Stimulated activated CD4-positive, alpha-beta T cell treated with anti-CD3 and anti-CD28 coated beads, Interleukin-2, amount 100 ng/mL, for 24 hours (primary cell): Measurements from ENCODE around the gene PHACTR3.

Source experiments
- DNase-seq, 2 donors: peaks; one replicate each; pipeline ENCODE4 v3.0.0-alpha.2; 2020

PHACTR3 gene

DNA sequence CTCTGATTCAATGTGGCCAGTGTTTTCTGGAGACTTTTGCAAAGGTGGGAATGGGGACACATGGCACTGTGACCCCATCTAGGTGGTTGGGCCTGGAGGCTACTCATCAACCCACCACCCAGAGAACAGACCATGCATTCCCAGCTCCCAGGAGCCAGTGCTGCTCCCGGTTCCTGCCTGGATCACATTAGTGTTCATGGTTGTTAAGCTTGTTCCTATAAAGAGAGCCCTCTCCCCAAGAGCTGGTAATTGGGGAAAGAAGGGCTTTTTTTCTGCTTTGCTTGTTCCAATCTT is 102.0 kb downstream of the PHACTR3 start:
- DNase-seq, result no peak

DNA sequence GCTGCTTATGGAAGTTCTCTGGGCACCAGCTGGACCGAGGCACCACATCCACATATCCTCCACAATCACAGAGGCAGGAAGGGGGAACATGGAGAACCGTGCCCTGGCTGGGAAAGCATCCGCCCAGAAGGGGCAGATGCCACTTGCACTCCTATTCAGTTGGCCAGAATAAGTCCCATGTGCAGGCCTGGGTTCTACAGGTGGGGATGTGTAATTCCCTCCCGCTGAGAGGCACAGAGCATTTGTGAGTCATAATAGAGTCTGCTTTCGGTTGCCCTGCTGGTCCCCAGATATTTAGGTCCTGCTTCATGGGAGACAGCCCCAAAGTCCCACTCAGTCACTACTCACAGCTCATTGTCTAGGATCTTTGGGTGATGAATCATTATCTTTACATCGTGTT is 104.0 kb downstream of the PHACTR3 start:
- no peak for DNase-seq

DNA sequence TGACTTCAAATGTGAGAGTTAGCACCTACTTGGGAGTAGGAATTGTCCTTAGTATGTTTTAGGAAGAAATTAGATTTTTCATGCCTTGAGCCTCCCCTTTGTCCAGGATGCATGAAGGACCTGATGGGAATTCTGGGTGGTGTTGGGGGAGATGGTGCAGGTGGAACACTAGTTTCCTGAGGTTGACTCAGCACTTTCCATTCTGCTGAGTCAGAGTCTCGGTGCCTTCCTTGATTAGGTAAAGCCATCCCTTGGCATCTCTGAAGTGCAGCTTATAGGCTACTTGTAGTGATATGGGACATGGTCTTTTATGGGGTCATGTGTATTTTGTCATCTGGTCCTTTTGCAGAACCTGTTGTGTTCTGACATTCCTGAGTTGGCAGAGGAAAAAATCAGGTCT is 105.3 kb downstream of the PHACTR3 start:
- DNase-seq, result no peak

DNA sequence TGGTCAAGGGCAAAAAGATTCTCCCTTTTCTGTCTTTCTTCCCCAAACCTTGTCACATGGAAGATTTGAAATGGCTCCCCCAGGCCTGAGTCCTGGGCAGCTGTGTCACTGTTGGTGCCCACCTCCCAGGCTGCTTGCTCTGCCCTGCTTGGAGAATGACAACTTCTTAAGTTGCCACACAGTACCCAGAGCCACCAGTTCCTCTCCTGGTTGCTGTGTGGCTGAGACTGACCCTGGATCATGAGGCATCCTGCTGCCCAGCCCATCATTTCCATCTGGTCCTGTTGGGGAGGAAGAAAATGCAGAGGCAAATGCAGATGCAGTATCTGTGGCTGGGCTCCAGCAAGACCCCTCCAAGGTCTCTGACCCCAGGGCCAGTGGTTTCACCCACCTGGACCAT is 113.7 kb downstream of the PHACTR3 start:
- DNase-seq, result no peak

DNA sequence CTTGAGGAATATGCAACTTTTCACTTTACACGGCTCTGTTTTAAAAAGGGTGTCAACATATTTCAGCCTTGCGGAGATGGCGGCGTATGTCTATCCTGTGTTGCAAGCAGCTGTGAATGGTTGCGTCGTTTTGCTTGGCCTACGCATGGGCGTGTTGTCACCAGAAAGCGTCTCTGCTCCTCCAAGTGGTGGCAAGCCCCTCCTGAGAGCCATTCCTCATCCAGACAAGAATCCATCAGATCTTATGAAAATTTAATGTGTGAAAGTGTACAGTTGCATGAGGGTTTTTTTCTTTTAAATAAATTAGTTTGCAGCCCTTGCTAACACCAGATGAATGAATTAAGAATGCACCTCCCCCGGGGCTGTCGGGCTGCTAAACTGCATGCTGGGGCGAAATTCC is 114.4 kb downstream of the PHACTR3 start:
- no peak for DNase-seq

DNA sequence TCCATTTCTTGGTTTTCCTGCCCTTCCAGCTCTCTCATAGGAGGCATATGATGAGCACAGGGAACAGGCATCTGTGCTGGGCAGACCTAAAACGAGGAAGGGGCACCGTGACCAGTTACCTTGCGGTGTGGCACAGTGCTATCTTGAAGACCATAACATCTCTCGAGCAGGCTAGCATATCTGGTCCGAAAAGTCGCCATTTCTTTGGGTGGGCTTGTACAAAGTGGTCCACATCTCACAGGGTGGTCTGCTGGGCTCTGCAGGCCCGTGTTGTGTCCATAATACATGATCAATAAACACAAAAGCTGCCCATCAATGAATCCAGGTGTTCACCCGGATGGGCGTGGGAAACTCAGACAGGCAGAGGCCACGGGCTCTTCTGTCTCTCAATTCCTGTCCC is 115.7 kb downstream of the PHACTR3 start:
- no peak for DNase-seq

DNA sequence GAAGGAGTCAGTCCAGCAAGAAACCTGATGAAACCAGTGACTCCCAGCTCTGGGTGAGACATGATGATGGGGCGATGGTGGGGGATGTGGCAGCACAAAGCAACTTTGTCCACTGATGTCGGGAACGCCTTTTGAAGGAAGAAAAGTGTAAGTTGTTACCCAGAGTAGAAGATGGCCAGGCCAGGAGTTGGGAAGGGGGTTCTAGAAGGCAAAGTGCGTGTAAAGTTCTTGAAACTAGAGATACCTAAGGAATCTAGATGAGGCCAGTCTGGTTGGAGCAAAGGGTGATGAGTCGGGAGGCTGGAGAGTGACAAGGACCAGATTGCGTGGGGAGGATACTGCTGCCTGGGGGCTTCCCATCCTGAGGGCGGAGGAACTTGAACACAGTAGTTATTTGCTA is 117.0 kb downstream of the PHACTR3 start:
- no peak for DNase-seq

DNA sequence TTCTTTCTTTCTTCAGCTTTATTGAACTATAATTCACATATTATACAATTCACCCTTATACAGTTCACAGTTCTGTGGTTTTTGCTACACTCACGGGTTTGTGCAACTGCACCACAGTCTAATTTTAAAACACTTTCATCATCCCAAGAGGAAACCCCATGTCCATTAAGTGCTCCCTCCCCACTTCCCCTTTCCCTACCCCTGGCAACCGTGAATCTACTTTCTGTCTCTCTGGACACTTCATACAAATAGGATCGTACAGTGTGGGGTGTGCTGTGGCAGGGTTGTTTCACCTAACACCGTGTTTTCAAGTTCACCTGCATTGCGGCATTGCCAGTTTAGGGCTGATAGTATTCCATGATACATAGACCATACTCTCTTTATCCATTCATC is 118.8 kb downstream of the PHACTR3 start:
- no peak for DNase-seq

DNA sequence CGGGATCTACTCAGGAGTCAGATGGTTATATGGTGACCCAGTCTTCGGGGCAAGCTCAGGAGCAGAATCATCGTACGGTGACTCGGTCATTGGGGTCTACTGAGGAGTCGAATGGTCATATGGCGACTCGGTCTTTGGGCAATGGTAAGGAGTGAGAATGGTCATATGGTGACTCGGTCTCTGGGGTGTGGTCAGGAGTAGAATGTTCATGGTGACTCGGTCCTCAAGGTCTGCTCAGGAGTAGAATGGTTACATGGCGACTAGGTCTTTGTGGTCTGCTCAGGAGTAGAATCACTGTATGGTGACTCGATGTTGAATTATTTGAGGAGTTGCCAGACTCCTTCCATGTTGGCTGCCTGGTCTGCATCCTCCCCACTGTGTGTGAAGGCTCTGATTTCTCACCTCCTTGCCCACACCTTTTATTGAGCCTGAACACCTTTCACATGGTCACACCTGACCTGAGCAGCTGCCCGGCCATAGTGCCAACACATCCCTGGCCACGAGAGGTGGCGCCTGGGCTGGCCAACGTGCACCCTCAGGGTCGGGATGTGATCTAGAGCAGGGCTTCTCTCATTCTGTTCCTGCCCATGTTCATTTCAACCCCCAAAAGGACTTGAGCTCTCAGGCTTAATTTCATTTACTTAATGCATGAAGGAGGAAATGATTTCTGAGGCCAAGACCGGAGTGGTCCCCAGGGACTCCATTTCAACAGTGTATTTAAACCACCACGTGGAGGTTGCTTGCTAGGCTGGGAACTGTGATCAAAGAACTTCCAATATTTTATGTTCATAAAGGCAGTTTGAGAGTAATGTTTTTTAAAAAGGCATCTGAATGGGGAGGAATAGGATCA is 119.5 kb downstream of the PHACTR3 start:
- no peak for DNase-seq

DNA sequence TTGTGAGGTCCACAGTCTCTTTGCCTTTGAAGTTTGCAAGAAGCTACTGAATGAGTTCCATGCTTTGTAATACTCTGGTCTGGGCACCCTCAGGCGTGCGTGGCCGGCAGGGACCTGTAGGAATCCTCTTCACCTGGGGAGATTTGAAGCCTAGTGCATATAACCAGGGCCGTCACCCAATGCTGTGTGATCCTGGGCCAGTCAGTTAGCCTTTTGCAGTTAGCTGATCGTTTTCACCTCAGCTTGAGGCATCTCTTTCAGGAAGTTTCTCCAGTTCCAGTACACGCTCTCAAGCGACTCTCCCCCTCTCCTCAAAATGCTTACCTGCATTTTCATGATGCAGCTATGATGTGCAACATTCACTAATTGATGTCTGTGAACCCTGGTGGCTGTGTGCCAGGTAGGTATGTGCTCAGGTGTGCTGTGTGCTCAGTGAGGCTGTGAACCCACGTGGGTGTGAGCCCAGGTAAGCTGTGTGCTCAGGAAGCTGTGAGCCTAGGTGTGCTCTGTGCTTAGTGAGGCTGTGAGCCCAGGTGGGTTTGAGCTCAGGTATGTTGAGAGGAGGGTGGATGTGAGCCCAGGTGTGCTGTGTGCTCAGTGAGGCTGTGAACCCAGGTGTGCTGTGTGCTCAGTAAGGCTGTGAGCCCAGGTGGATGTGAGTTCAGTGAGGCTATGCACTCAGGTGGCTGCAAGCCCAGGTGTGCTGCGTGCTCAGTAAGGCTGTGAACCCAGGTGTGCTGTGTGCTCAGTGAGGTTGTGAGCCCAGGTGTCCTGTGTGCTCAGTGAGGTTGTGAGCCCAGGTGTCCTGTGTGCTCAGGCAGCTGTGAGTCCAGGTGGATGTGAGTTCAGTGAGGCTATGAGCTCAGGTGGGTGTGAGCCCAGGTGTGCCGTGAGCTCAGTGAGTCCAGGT is 120.4 kb downstream of the PHACTR3 start:
- DNase-seq, result no peak

DNA sequence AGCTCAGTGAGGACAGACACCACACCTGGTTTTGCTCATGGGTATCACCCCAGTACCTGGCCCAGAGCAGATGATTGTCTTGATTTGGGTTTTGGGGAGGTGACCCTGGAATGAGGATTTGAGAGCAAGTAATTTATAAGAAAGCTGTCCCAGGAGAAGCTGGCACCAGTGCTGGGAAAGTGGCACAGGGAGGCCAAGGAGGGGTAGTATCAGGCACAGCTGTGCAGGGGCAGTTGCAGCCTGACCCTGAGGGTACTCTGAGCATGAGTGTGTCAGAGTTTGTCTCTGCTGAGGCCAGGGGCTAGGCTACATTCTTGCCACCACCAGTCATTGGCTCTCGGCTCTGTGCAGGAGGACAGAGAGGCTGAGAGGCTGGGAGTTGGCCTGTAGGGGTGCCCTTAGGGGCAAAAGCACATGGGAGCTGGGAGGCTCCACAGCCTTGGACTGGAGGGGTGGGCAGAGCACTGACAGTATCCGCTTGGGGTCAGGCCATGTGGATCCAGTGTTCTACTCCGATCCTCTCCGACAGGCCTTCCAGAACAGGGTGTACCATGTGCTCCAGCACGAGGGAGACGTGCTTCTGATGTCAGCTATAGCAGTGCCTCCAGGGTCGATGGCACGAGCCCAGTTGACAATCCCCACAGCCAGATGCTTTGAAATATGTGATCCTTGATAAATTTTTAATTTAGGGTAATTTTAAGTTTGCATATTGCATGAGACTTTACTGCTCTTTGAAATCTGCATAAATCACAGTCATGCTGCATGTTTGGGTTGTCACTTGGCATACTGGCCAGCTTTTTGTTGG is 121.3 kb downstream of the PHACTR3 start:
- no peak for DNase-seq

DNA sequence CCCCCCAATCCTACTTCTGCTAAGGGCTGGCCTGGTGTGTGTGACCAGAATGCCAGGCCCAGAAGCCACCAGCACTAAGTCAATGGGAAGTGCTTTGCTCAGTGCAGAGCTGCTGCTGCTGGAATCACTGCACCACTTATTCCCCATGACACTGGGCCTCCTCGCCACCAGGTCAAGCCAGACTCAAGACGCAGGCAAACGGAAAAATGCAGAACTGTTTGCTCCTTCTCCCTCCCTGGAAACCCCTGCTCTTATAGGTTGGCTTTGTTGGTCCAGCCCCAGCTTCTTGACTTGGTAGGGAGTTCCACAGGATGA is 121.9 kb downstream of the PHACTR3 start:
- DNase-seq, result no peak

DNA sequence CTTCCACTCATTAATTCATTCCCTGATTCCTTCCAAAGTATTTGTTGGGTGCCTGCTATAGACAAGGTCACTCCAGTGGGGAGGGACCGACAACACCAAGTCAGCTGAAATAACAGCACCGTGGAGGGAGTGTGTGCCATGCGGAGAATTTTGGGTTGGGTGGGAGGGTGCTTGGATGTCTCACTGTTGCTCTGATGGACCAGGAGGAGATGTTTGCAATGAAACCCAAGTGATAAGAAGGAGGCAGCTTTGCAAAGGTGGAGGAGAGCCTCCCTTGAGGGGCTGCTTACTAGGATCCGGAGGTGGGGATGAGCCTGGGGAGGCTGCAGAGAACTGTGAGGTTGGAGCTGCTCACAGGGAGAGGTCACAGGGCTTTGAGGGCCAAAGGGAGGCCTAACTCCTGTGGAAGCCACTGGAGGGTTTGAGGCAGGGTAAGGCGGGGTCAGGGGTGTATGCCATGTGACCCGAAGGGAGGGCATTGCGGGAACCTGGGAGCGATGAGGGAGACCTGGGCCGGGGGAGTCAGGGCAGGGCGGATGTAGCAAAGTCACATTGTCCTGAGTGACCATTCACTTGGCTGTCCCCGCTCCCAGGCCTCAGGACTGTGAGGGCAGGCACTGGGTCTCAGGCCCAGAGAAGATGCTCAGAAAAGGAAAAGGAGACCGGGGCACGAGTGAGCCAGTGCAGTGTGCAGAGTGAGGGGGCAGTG is 124.5 kb downstream of the PHACTR3 start:
- DNase-seq, result no peak

DNA sequence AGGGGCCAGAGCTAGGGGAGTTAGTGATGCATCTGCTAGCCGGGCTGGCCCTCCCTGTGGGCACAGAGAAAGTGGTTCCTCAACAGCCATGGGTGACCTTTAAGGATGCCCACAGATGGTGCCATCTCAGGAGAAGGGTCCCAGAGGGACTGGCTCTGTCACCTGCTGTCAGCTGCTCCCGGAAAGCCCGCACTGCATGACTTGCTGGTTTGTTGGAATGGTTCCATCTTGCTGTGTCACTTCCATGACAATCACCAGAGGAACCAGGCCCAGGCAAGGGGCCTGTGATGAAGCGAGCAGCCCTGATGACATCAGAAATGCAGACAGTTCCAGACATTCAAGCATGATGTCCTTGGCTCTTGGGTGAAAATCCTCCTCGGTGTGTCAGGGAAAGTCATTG is 125.2 kb downstream of the PHACTR3 start:
- no peak for DNase-seq

DNA sequence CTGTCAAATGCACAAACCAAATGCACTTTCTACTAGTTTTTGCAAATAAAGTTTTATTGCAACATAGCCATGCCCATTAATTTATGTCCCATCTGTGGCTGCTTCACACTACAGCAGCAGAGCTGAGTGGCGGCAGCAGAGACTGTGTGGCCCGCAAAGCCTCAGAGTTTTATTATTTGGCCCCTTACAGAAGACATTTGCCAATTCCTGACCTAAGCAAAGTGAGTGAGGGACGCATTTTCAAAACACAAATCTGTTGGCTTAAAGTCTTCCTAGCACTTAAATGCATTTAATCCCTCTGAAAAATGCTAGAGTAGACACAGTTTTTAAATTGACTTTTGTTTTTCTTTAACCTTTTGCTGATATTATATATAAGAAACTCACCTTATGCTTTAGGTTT is 126.4 kb downstream of the PHACTR3 start:
- no peak for DNase-seq

DNA sequence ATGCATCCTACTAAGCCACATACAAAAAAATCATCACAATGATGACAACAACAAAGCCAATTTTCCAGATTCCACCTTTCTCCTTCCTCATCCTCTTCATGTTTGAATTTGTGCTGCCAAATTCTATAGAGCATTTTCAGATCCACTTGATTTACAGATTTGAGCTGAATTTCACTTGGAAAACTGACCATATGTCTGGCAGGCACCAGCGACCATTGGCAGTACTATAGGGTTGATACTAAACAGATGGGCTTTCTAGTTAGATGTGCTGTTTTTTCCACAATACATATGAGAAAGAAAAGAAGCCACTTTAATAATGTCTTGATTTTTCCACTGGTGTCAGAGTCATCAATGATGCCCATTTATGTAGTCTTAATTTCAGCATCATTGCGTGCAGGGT is 127.0 kb downstream of the PHACTR3 start:
- DNase-seq, result no peak

DNA sequence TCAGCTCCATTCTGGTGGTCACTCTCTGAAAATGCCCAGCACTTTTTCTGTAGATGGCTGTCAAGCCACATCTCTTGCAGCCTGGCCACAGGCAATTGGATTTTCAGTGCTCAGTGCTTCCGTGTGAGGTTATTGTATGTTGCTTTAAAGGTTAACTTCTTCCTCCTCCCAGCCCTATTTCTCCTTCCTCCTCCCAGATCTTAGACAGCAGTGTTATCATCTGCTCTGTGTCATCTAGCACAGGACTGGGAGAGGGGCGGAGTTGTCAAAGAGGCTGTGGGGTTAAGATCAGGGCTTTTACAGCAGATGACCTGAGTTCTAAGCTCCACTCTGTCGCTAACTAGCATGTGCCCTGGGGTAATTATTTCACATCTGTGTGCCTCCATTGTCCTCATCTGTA is 129.0 kb downstream of the PHACTR3 start:
- no peak for DNase-seq

DNA sequence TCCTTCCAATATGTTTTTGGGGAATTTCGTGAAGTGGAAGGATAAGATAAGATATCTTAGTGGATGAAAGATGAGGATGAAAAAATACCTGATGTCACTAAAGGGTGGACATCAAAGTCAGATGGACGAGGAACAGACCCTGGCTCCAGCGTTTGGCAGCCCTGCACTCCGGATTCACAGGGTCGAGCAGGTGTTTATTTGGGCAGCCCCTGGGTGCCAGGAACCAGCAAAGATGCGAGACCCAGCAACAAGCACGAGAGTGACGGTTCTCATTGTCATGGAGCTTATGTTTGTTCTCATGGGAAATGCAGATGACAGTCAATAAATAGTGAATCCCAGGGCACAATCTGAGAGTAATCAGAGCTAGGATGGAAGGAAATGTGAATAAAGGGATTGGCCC is 131.1 kb downstream of the PHACTR3 start:
- DNase-seq, result no peak

DNA sequence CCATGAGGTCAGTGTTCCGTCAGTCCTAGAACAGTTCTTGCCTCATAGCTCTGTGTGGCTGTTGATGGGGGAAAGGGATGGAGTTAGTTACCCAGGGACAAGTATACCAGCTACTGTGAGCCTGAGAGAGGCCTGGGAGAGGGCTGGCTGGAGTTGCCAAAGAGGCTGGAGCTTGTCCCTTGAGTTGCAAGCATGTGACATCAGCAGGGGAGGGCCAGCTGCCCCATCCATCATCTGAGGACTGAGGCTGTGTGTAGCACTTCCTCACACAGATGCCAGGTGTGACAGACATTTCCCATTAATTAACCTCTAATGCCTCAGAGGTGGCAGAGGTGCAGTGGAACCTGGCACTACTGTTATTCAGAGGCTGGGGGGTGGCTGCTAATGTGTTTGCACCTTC is 131.6 kb downstream of the PHACTR3 start:
- no peak for DNase-seq

DNA sequence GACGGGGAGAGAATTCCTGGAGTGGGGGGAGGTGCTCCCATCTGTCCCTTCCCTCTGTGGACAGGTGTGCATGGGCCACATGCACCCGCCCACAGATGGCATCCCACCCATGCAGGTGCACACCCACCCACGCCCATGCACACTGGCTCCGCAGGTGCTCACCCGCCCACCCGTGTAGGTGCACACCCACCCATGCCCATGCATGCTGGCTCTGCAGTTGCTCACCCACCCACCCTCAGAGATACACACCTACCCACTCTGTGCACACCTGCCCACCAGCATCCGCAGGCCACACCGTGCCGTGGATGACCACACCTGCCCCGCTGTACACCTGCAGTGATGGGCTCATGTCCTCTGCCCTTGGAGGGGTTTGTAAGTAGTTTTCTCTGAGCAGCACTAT is 132.0 kb downstream of the PHACTR3 start:
- no peak for DNase-seq

DNA sequence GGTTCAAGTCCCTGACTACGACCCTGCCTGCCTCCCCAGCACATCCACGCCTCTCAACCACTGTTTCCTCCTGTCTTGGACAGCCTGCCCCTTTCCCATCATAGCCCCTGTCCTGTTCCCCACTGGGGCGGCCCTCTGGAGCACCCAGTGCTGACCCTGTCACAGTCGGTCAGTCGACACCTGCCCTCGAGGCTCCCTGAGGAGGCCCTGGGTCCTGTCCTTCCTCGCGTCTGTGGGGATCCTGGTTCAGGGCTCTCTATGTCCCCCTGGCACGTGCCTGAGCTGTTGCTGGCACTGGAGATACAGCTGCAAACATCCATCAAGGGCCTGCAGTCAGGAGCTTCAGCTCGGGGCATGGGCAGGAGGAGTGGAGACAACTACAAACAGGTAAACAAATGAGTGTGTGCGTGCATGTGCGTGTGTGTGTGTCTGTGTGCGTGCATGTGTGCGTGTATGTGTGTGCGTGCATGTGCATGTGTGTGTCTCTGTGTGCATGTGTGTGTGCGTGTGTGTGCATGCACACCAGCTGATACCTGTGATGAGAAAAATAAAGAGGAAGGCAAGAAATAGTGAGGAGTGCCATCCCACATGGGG is 132.8 kb downstream of the PHACTR3 start:
- DNase-seq, result no peak

DNA sequence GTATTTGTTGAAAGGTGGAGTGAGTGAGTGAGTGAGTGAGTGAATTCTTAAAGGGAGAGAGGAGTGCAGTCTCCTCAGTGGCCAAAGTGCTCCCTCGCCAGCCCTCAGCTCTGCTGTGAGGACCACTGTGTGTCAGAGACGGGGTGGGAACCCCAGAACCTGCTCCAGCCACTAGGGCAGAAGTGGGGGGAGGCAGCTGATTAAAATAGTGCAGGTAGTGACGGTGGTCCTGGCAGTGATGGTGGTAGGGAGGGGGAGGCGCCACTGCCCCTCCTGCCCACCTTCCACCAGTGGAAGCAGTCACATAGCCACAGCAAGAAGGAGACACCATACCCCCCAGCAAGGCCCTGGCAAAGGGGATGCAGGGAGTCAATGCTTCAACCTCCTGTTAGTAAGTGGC is 133.5 kb downstream of the PHACTR3 start:
- no peak for DNase-seq

DNA sequence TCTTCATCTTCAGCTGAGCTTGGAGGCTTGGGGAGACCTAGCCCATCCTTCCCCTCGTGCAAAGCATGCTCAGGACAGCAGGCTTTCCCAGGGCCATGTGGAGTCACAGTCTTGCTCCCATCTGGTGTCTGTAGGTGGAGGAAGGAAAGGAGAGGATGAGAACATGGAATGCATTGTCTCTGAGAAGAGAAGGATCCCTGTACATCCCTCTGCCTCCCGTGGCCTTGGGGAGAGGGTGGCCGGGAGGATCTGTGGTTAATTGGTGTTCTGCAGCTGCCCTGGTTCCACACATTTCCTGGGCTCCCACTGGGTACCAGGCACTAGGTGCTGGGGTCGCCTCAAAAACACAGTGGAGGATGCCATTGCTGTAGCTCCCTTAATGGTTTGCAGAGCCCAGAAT is 134.5 kb downstream of the PHACTR3 start:
- no peak for DNase-seq
